Stimulated activated CD8-positive, alpha-beta memory T cell treated with anti-CD3 and anti-CD28 coated beads, Interleukin-2, amount 100 ng/mL, for 48 hours (primary cell): ENCODE data around the gene MCTP1.
A peak's percentile ranks its signal among the peaks of the same experiment; 100 is the strongest.

ENCODE experiments used
- DNase-seq, 2 donors: peaks; one replicate each; pipeline ENCODE4 v3.0.0-alpha.2; 2020; ENCODE audit warnings: low read depth in 2 of 2

Gene MCTP1

DNA sequence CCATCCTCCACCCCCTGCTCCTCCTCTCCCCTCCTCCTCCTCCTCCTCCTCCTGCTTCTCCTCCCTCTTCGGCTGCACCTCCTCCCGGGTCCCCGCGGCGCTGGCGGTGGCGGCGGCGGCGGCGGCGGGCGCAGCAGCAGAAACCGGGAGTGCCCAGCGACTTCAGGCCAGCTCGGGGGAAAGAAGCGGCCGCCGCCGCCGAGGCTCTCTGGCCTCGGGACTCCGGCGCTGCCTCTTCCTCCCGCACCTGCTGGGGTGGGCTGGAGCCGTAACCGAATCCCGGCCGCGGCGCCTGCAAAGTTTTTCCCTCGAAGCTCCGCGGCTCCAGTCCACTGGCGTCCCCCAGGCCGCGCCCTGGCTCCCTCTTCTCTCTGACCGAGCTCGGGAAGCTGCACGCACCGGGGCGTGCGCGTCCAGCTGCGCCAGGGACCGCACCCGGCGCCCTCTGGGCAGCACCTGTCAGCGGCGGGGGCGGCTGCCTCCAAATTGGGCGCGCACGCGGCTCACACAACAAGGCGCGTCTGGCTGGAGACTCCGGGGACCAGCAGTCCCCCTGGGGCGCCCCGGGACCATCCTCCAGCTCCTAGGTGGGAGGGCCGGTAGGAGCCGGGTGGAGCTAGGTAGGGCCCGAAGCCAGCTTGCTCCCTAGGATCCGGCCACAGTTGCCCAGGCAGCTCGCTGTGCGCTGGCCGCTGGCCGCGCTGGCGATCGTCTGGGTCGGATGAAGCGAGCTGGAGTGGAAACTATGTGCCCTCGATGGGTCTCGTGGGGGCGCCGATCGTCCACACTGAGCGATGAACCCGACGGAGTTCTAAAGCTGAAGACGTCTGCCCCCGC is at the start of gene MCTP1:
Gene MCTP1, minus strand, starts transcription at position 523 of the 837 bp plus-strand sequence.
- DNase-seq = peak in 1 of 2 donors; percentile 2

DNA sequence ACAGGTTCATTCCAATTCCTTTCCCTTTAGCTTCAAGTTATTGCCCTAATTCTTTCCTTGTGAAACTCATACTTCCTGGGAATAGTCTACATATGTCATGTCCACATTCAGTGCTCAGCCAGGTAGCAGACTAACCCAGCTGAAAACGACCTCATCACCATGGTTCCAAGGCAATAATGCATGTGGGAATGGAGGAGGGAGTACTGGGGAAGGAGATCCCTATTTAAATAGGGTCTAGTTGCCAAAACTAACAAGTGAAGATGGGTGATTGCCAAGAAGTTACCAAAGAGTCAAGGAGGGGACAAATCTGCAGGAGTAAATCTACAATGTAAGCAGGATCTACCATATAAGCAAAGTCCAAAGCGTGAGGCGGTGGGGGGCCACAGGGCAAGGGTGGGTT is 47.3 kb upstream of the MCTP1 start:
- DNase-seq = no peak

DNA sequence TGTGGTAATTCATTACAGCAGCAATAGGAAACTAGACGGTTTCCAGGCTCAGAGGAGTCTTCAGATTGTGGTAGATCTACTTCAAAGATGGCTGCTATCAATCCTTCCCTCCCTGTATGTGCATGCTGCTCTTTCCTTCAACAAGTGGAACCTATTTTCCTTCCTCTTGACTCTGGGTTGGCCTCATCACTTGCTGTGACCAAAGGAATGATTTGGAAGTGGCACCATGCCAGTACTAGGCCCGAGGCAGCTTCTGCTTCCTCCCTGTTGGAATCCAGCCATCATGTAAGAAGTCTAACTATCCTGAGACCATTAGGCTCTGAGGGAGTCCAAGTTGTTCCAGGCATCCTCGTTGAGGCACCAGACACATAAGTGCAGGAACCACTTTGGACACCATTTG is 46.5 kb upstream of the MCTP1 start:
- DNase-seq = no peak

DNA sequence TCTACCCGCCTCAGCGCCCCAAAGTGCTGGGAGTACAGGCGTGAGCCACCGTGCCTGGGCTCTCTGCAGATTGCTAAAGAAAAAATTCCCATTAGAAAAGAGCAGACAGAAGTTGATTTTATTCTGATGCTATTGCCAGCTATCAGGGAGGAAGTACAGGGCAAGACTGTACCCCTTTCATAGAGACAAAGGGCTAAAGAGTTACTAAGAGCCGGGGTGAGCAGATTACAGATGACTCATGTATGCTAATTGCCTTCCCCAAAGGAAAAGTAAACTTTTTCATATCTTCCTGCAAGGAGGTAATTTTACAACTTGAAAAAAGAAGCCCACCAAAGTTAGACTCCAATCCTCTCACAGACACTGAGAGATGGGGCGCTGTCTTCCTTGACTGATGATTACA is 42.3 kb upstream of the MCTP1 start:
- no peak for DNase-seq

DNA sequence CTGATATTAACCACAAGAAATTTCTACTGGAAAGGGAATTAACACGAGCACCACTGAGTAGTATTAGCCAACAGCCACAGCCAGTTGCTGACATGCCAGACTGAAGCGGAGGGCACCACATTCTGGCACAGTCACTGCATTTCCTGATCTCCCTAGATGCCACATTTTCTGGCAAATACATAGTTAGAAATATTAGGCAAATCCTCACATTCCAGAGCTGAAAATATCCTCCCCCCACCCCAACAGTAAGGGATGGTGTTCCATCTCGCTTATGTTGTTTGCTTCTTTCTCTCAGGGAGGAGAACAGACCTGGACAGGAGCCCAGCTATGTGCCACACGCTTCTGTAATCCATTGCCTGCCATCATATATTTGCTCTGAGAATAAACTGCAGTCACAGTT is 32.8 kb upstream of the MCTP1 start:
- DNase-seq = no peak

DNA sequence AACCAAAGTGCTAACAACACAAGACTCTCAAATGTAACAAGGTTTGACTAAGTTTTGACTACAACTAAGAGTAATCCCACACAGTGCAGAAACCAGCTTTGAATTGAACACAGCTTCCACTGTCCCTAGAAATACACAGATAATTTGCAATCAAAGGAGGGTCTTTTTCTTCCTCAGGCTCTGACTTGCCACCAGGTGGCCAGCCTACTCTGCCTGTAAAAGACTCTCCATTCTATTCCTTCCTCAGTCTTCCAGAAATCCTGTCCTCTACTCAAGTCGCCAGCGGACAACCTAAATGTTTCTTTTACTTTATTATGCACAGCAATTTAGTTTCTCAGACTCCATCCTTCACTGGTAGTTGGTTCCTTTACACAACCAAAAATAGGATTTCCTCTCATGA is 32.2 kb upstream of the MCTP1 start:
- no peak for DNase-seq

DNA sequence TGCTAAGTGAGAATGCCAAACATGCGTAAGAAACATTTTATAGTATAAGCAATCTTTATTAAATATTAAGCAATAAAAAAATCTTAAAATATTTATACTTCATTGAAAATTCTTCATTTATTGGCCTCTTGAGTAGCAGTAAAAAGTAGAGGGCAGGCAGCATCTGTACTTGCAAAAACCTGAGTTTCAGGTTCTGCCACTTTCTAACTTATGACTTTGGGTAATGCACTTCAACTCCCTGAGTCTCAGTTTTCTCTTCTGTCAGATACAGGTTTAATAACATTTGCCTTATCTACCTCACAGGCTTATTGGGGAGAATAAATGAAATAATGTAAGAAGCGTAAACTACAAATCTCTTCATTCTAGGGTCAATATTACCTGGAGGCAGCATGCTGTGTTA is 19.8 kb upstream of the MCTP1 start:
- DNase-seq = no peak

DNA sequence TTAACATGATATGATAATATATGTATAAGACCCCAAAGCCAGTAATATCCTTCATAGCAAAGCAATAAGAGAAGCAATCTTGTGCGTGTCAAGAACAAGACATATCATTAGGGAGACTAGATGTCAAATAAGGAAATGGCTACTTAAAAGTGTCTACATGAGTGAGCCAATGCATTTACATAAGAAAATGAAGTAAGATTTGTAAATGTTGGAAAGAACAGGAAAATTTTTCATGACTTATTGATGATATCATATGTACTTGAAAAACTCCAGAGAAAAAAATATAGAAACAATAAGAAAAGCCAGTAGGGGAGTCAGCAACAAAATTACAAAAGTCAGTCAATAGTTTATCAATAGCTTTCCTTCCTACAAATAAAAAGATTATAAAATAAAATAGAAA is 13.8 kb upstream of the MCTP1 start:
- DNase-seq = no peak

DNA sequence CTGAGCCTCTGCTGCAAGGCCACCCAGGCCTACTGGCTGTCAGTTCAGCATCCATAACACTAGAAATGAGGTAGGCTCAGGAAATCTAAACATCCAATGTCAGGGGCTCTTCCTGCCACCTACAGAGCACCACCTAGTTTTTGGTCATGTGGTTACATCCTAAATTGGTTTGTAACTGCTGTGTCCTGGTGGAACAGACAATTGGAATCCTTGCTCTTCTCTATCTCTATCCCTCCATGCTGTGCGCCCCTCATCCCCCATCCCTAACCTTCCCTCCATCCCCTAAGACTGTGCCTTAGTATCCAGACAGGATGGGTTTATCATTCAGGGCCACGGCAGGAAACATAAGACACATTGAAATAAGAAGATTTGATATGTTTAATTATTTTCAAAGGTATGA is 11.4 kb upstream of the MCTP1 start:
- no peak for DNase-seq

DNA sequence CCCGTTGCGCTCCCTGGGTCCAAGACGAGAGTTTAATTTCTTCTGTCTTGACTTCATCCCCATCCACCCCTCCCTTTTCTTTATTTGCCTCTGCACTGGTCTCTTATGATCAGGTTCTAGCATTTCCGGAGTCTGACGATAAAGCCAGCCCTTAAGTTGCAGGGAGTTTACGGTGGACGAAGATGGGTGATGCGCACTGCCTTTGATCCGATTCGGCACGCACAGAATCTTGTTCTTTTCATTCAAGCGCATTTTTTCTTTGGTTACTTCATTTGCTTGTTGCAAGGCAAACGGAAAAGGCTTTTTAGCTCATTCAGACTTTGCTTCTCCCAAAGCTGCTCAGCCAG is 488 bp upstream of the MCTP1 start:
- no peak for DNase-seq

DNA sequence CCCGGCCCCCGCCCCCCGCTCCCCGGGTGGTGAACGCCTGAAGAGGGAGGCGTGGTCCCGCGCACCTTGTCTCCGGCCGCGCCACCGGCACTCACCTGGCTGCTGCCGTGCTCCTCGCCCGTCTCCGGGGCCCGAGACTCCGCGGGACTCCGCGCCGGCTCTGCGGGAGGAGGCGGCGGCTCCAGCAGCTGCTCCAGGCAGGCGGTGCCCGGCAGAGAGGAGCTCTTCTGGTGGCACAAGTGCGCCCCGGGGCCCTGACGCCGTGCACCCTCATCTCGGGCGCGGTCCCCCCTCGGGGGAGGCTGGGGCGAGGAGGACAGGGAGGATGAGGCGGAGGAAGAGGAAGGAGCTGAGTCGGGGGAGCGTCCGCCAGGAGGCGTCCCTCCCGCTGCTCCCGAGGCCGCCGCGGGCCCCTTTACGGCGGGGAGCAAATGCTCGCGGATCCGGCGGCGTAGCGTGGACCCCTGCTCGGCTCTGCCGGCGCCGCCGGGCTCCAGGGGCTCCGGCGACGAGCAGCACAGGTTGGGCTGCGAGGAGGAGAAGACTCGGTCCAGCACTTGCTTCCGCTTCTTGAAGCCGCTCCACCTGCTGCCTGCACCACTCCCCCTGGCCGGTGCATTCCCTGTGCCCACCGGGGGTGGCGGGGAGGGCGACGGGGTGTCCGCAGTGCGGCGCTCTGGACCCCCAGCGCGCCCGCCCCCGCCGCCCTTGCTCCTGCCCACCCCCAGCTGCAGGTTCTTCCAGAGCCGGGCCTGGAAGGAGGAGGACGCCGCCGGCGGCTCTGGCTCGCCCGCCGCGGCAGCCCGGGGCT is 928 bp downstream of the MCTP1 start:
- peak in 1 of 2 donors; percentile 13 for DNase-seq

DNA sequence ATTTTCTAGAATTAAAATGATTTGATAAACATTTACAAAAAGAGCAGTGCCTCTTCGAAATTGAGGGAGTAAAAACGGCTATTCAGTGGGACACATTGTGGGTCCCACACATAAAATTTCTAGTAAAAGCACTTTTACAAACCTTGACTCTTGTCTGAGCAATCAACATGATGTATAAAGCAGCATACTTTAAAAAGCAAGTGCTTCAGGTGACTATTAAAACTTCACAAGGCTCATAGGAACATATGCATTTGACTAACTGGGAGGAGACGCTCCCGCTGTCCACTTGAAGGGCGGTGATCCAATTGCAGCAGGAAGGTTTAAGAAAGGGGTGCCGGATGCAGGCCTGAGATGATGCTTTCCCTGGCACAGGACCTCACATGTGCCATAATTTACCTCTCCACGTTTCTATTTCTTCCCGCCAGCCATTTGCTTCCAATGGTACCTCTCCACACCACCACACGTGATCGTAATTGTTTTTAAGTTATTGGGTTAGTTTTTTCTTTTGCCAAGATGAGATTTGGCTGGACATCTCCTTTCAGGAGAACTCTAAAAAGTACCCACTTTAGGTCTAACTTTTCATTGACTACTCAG is 1.8 kb downstream of the MCTP1 start:
- DNase-seq = no peak

DNA sequence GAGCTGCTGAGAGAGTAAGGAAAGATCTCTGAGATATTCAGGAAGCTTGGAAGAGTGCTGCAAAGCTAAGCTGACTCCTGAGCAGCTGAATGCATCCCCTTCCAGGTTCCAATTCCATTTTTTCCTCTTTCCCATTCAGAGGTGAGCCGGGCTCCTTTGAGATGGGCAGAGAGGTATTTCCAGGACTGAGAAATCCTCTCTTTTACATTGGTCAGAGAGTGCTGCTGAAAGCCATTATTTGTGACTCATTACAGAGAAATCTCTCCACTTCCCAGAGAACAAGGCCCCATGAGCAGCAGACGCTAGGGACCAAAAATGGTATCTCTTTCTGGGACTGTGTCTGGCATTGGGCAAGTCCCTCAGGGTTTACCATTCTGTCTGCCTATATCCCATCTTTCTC is 3.7 kb downstream of the MCTP1 start:
- no peak for DNase-seq

DNA sequence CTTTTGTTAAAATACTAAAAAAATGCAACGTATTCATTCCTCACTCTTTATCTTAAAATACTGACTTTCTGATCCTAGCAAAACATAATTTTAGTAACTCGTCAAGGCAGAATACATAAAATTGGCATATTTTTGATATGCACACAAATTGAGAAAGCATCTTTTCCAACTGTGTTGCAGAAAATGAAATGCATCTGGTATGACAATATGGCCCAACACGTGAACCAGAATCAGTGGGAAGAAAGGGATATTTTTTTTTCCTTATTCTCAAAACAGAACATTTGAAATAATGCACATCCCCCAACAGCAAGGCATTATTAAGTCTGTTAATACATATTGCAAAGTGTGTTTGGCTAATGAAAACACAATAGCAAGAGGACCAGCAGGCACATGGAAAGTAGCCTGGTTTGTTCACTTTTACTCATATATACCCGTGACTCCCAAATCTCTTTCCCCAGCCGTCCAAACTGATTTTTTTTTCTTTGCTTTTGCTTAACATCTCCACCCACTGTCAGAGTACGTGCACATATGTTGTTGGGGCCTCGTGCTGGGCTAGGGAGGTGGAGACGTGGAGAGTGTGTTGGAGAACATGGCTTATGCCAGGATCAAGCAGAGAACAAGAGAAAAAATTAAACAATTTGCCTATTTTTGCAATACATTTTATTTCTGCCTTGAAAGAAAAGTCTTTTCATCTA is 4.3 kb downstream of the MCTP1 start:
- no peak for DNase-seq

DNA sequence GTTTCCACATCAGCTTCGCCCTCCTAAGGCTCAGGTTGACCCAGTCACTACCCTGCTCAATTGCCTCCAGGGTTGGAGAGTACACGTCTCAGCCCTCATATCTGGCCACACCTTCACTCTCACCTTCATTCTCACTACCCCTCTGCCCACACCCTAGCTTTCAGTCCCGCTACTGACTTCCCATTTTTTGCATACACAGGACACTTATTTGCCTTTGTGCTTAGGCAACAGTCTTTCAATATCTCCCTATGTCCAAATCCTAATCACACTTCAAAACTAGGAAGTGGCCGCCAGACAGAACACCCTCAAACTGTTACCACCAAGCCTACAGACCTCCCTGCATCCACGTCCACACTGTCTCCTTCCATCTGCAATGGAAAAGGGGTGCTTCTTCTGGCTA is 10.9 kb downstream of the MCTP1 start:
- DNase-seq = no peak

DNA sequence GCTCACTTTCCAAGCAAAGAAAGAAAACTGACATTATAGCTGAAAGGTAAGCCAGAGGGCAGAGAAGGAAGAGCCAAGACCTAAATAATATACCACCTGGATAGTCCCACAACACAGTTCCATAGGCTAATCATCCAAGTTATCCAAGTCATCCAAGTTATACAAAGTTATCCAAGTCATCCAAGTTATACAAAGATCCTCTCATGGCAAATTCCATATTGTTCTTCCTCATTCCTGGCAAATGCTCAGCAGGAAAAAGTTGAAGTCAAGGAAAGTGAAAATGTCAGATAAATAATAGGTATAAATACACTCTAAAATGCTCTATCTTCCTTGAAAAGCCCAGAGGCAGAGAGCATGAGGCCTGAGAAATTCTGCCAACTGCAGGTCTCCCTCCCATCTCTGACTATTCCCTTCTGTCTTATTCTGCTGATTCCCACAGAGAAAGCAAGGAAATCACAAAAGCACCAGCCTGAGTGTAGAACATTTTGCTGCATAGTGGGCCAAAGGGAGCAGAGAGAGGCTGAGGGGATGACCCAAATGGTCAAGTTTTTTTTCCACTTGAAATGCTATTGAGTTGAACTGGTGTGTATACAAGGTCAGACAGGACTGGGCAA is 12.5 kb downstream of the MCTP1 start:
- no peak for DNase-seq

DNA sequence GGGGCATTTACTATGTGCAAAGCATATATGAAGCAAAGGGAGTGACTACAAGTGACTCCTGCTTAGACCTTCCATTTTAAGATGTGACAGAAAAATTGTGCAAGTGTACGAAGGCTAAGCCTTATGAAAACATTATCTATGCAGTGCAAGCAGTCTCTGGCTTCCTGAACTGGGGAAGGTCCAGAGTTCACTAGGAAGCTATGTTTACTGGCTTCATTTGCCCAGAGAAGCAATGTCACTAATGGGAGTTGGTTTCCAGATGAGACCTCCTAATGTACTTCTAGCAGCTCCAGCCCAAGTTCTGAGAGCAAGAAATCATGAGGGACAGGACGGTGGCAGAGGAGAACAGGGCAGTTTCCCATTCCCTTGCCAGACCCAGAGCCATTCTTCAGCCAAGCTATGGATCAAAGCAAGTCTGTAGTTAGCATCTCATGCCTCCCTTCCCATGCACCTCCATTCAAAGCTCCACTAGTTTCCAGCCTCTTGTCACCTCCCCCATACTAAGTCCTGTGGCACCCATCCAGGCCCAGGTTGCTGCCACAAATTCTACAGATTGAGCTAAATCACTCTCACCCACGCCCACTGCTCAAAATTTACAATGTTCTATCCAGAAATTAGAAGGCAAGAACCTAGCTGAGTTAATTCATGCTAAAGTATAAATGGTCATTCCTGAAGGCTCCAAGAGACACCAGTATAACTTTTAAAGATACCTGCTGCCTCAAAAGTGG is 21.8 kb downstream of the MCTP1 start:
- DNase-seq = no peak

DNA sequence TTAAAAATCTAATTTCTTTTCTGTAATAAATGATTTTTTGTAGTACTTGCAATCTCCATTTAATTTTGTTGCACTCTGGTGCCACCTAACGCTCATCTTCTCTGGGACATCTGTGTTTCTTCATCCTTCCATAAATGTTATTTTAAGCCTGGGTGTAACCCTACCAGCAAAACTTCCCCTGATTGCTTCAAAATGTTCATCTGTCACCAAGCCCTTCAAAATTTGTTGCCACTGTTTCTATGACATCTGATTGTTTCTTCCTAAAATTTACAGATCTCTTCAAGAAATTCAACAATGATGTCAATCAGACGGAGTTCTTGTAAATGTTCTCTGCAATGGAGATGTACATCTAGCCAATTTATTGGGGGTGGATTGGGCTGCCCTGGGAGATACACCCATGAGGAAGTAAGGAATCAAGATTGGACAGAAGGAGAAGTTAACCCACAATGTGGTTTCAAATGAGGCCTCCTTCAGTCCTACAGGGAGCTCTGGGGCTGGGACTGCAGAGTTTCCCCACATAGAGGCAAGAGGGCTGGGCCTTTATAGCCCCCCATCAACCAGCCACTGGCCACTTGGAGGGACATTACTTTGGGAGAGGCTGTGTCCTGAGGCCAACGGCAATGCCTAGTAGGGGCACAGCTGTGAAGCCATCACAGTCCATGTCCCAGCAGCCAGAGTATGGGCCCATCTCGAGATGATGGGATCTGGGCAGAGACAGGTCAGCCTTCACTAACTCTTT is 23.3 kb downstream of the MCTP1 start:
- no peak for DNase-seq

DNA sequence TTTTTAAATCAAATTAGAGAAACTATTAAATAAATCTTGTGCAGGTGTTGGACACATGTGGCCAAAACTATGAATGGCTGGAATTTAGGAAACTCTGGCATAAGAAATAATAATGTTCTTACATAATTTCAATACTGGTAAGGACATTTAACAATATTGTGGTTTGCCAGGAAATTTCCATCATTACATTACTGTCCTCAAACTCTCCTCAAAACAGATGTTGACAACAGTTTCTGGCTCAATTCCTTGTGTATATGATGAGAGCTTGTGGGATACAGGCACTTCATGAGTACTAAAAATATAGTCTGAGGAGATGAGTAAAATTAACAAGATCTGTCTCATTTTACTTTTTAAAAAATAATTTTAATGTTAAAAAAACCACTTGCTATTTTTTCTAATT is 27.9 kb downstream of the MCTP1 start:
- DNase-seq = no peak

DNA sequence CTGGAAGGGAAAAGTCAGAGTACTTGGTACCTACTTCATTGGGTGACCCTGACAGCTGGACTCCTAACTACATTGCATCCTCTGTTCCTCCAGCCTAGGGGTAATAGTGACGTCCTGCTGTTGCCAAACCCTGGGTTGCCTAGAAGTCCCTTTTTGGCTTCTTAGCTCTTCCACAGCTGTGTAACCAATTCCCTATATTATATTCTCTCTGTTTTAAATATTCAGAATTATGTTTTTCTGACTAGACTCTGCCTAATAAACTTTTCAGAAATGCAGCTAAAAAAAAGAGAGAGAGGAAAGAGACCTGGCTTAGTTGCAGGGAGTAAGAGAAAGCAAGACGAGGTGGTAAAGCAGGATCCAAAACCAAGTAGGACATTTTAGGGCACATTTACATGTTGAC is 28.4 kb downstream of the MCTP1 start:
- DNase-seq = no peak
